AG09319 (cell line): ENCODE data around the gene SBF2.

ENCODE experiments used
- DNase-seq: peaks from one replicate; pipeline ENCODE4 v3.0.0-alpha.2; 2010; ENCODE audit warnings: low read depth; ENCODE audit errors: extremely low read depth
- TF ChIP-seq, protein P1 (sequence below): IDR thresholded peaks from 2 replicates; pipeline ENCODE4 v1.5.1; 2011; ENCODE audit warnings: low read depth, mild to moderate bottlenecking, inconsistent platforms, low read length, moderate library complexity

Gene SBF2

DNA sequence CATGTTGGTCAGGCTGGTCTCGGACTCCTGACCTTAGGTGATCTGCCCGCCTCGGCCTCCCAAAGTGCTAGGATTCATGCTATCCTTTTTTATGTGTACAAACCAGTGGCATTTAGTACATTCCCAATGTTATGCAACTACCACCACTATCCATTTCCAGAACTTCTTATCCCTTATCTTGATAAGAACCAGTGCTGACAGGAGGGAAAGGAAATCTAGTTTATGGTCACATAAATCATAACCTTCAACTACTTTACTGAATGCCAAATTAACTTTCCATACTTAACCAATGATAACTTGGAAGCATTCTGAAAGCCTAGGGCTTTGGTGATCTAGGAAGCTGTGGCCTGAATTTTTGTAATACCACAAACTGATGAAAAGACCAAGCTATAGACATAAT lies 459.7 kb downstream of the SBF2 start:
- TF ChIP-seq, protein P1, sequence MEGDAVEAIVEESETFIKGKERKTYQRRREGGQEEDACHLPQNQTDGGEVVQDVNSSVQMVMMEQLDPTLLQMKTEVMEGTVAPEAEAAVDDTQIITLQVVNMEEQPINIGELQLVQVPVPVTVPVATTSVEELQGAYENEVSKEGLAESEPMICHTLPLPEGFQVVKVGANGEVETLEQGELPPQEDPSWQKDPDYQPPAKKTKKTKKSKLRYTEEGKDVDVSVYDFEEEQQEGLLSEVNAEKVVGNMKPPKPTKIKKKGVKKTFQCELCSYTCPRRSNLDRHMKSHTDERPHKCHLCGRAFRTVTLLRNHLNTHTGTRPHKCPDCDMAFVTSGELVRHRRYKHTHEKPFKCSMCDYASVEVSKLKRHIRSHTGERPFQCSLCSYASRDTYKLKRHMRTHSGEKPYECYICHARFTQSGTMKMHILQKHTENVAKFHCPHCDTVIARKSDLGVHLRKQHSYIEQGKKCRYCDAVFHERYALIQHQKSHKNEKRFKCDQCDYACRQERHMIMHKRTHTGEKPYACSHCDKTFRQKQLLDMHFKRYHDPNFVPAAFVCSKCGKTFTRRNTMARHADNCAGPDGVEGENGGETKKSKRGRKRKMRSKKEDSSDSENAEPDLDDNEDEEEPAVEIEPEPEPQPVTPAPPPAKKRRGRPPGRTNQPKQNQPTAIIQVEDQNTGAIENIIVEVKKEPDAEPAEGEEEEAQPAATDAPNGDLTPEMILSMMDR: no peak
- no peak for DNase-seq

DNA sequence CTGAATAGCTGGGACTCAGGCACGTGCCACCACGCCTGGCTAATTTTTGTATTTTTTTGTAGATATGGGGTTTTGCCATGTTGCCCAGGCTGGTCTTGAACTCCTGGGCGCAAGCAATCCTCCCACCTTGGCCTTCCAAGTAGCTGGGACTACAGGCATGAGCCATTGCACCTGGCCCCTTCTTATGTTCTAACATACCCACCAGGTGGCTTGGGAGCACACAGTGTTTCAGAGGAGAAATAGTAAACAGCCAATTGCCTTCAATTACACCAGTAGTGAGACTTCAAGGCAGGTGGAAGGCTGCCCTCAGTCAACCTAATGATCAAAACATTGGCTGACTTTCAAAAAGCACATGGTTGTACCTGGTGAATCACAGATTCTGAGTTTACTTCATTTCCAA lies 462.9 kb downstream of the SBF2 start:
- TF ChIP-seq, protein P1: no peak
- no peak for DNase-seq

DNA sequence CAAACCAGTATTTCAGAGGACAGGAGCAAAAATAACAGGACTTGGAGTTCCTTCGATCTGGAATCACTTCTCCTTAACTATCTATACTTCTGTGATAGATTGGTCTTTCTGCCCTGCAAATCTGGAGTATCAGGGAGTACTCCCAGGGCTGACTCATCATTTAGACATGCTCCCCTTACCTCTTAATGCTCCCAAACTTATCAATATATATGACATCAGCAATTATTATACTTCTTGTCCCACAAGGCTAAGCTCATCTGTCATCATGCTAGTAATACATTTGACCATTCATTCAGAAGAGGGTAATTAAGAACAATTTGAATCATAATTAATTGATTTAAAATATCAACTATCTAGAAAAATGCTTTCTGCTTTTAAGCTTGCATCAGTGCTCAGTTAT lies 466.3 kb downstream of the SBF2 start:
- TF ChIP-seq, protein P1: no peak
- DNase-seq: no peak

DNA sequence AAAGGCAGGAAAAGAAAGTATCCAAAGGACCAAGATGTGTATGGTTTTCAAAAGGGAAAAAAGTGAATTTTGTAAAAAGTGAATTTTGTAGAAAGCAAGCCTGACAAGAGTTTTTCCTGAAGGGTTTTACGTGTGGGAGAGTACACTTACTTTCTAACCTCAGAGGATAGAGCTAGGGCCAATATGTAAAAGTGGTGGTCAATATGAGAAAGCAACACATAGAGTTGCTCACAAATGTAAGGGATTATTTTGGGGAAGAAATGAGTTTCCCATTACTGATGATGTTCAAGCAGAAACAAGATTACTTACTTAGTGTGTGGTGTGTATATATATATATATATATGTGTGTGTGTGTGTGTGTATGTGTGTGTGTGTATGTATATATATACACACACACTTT lies 467.6 kb downstream of the SBF2 start:
- TF ChIP-seq, protein P1: no peak
- no peak for DNase-seq

DNA sequence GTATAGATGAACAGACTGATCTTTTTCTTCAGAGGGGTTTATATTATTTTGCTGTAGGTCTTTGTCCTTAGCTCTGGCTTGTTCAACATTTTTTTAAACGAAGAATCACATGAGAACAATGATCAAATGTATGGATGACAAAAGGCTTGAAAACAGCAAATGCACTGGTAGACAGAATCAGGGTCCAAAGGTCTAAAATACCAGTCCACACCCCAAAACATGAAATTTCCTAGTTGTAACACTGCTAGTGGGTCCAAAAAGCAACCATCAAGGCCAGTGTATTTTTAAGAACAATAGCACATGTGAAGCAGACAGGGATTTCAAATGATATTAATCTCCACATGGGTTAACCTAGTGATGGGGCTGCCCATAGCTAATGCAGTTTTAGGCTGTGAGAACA lies 468.1 kb downstream of the SBF2 start:
- no peak for DNase-seq
- TF ChIP-seq, protein P1: no peak

DNA sequence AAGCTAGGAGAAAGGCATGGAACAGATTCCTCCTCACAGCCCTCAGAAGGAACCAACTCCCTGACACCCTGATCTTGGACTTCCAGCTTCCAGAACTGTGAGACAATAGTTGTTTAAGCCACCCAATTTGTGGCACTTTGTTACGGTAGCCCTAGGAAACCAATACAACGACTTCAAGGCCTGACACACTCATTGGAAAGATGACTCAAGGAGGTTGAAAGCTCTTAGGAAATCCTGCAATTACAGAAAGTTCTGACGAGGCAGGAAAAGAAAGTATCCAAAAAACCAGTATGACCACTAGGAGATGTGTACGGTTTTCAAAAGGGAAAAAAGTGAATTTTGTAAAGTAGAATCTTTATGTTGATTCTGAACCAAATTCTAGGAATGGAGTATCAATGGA lies 468.7 kb downstream of the SBF2 start:
- TF ChIP-seq, protein P1: peak; percentile 13
- DNase-seq: peak; percentile 44

DNA sequence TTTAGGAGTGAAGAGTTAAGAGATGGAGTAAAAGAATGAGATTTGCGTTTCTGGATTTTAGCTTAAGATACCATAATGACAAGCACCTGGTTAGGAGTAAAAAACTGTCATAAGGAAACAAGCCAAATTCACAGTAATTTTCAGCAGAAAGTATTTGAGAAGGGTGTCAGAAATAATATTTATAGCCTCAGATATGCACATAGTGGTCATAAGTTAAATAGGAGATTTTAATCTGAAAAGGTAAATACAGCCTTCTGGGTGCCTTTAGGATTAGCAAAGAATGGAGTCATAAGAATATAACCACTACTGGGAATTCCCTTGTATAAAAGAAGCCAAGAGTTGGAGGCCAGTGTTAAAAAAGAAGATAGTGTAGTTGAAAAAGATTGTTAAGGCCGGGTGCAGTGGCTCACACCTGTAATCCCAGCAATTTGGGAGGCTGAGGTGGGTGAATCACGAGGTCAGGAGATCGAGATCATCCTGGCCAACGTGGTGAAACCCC lies 470.1 kb downstream of the SBF2 start:
- TF ChIP-seq, protein P1: no peak
- DNase-seq: no peak
